ENCODE measurements around the gene ACR. TPM values are rescaled to one million over a fixed set of nuclear protein-coding genes. Genes with fewer than 3 reads are reported as not detected.
"Not testable (repeated sequence)": the region's sequence is repeated elsewhere in the genome, so short reads cannot be mapped to it uniquely, and the experiment has no call there.

Gene ACR
- total RNA-seq, 2 experiments from 2014 or later, result not detected

DNA sequence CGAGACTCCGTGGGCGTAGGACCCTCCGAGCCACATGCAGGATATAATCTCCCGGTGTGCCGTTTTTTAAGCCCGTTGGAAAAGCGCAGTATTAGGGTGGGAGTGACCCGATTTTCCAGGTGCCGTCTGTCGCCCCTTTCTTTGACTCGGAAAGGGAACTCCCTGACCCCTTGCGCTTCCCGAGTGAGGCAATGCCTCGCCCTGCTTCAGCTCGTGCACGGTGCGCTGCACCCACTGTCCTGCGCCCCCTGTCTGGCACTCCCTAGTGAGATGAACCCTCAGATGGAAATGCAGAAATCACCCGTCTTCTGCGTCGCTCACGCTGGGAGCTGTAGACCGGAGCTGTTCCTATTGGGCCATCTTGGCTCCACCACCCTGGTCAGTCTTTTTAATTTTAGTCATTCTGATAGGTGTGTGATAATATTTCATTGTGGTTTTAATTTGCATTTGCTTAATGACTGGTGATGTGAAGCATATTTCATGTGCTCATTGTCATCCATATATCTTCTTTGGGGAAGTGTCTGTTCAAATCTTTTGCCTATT lies 19.0 kb downstream of the ACR start:
- ATAC-seq (peak; percentile 74), DNase-seq (peak; percentile 78)
- intact Hi-C loops (cut with micrococcal nuclease); H3K4me1 Mint-ChIP-seq (ENCODE audit: low read depth); H3K9me3 Mint-ChIP-seq; POLR2A ChIA-PET; H3K36me3 Mint-ChIP-seq (ENCODE audit: low read depth); H3K27me3 Mint-ChIP-seq: not testable (repeated sequence)
- TF ChIP-seq, protein P1, sequence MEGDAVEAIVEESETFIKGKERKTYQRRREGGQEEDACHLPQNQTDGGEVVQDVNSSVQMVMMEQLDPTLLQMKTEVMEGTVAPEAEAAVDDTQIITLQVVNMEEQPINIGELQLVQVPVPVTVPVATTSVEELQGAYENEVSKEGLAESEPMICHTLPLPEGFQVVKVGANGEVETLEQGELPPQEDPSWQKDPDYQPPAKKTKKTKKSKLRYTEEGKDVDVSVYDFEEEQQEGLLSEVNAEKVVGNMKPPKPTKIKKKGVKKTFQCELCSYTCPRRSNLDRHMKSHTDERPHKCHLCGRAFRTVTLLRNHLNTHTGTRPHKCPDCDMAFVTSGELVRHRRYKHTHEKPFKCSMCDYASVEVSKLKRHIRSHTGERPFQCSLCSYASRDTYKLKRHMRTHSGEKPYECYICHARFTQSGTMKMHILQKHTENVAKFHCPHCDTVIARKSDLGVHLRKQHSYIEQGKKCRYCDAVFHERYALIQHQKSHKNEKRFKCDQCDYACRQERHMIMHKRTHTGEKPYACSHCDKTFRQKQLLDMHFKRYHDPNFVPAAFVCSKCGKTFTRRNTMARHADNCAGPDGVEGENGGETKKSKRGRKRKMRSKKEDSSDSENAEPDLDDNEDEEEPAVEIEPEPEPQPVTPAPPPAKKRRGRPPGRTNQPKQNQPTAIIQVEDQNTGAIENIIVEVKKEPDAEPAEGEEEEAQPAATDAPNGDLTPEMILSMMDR (IDR thresholded peaks at IDR 0.05), result peak; percentile 33
- peak overlapping the region; percentile 93 for H3K4me3 Mint-ChIP-seq
- peak overlapping the region; percentile 88 for H3K27ac Mint-ChIP-seq
- CTCF ChIA-PET, result interaction anchor here (1.8 kb wide), 1 partner anchor 25 kb away, joined by 5 read pairs; no protein-coding TSS in a partner anchor

DNA sequence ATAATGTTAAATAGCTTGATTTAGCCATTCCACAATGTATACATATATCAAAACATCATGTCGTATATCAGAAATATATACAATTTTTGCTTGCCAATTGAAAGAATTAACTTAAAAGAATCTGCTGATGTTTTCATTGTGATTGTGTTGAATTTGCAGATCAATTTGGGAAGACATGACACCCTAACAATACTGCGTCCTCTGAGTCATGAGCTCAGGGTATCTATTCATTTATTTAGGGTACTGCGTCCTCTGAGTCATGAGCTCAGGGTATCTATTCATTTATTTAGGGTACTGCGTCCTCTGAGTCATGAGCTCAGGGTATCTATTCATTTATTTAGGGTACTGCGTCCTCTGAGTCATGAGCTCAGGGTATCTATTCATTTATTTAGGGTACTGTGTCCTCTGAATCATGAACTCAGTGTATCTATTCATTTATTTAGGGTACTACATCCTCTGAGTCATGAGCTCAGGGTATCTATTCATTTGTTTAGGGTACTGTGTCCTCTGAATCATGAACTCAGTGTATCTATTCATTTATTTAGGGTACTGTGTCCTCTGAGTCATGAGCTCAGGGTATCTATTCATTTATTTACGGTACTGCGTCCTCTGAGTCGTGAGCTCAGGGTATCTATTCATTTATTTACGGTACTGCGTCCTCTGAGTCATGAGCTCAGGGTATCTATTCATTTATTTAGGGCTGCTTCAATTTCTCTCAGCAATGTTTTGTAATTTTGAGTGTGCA lies 21.8 kb downstream of the ACR start:
- ATAC-seq; H3K36me3 Mint-ChIP-seq (ENCODE audit: low read depth); H3K27ac Mint-ChIP-seq; intact Hi-C loops (cut with micrococcal nuclease); DNase-seq; CTCF ChIA-PET; POLR2A ChIA-PET; H3K27me3 Mint-ChIP-seq; H3K4me3 Mint-ChIP-seq; H3K9me3 Mint-ChIP-seq; H3K4me1 Mint-ChIP-seq (ENCODE audit: low read depth): not testable (repeated sequence)

DNA sequence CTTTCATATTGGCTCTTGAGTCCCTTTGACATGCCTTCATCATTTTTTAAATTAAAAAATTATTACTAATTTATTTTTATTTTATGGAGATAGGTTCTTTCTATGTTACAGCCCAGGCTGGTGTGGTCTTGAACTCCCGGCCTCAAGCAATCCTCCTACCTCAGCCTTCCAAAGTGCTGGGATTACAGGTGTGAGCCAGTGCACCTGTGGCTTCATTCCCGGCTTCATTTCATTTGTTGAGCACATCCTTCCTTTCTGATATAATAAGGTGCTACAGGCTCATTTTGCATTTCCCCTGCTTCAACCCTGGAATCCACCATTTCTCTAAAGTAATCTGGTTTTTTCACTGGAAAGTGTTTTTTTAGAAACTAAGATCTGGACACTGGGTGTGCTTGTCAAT lies 23.8 kb downstream of the ACR start:
- CTCF ChIA-PET; intact Hi-C loops (cut with micrococcal nuclease); H3K27ac Mint-ChIP-seq; H3K36me3 Mint-ChIP-seq (ENCODE audit: low read depth); H3K9me3 Mint-ChIP-seq; ATAC-seq; DNase-seq; H3K4me1 Mint-ChIP-seq (ENCODE audit: low read depth); H3K27me3 Mint-ChIP-seq; POLR2A ChIA-PET; H3K4me3 Mint-ChIP-seq: not testable (repeated sequence)

DNA sequence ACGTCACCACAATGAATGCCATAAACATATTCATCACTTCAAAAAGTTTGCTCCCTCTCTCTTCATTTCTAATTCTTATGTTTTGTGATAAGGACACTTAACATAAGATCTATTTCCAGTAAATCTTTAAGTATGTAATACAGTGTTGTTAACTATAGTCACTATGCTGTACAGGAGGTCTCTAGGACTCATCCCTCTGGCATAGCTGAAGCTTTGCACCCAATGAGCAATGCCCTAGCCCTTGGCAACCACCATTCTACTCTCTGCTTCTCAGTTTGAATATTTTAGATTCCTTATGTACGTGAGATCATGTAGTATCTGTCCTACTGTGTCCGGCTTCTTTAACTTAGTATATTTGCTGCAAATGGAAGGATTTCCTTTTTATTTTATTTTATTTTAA lies 26.3 kb downstream of the ACR start:
- H3K9me3 Mint-ChIP-seq; H3K36me3 Mint-ChIP-seq (ENCODE audit: low read depth); intact Hi-C loops (cut with micrococcal nuclease); H3K4me1 Mint-ChIP-seq (ENCODE audit: low read depth); H3K27me3 Mint-ChIP-seq; CTCF ChIA-PET; POLR2A ChIA-PET; H3K27ac Mint-ChIP-seq; H3K4me3 Mint-ChIP-seq; ATAC-seq; DNase-seq: not testable (repeated sequence)

DNA sequence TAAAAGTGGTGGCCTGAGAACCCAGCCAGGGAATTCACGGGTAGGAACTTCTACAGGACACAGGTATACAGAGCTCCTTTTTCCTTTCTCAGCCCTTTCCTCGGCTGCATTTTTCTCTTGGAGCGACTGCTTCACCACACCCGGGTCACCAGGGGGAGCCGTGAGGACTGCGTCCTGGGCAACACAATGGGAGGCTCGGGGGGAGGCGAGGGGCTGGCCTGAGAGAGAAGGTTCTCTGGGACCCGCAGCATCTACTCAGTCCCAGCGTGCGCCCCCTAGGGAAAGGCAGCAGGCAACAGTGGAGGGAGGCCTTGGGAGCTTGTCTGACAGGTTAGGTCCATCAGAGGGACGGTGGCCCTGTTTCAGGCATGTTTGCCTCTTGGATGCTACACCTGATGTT lies 37.1 kb downstream of the ACR start:
- intact Hi-C loops (cut with micrococcal nuclease); H3K4me3 Mint-ChIP-seq; POLR2A ChIA-PET; H3K4me1 Mint-ChIP-seq (ENCODE audit: low read depth); H3K27ac Mint-ChIP-seq; H3K36me3 Mint-ChIP-seq (ENCODE audit: low read depth); H3K27me3 Mint-ChIP-seq; CTCF ChIA-PET; H3K9me3 Mint-ChIP-seq: not testable (repeated sequence)
- peak; percentile 22 for DNase-seq
- peak; percentile 58 for ATAC-seq
- TF ChIP-seq, protein P1 (IDR thresholded peaks at IDR 0.05), result peak; percentile 13

DNA sequence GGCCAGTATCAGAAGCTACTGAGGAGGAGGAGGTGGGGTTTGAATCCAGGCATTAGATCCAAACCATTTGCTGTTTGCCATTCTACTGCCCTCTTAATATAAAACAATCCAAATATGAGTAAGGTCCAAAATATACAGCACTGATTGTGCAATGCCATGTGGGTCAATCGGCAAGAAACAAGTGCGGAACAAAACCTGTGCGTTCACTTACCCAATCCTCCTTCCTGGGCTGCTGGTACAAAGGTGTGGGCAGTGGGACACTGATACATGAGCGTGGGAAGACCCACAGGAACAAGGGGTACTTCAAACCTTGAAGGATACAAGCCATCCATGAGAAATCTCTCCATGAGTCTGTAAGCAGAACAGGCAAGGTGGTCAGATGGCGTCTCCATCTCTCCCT lies 39.6 kb downstream of the ACR start:
- POLR2A ChIA-PET; H3K27ac Mint-ChIP-seq; H3K4me3 Mint-ChIP-seq; ATAC-seq; H3K9me3 Mint-ChIP-seq; CTCF ChIA-PET; H3K27me3 Mint-ChIP-seq; intact Hi-C loops (cut with micrococcal nuclease); H3K36me3 Mint-ChIP-seq (ENCODE audit: low read depth); H3K4me1 Mint-ChIP-seq (ENCODE audit: low read depth); DNase-seq: not testable (repeated sequence)

DNA sequence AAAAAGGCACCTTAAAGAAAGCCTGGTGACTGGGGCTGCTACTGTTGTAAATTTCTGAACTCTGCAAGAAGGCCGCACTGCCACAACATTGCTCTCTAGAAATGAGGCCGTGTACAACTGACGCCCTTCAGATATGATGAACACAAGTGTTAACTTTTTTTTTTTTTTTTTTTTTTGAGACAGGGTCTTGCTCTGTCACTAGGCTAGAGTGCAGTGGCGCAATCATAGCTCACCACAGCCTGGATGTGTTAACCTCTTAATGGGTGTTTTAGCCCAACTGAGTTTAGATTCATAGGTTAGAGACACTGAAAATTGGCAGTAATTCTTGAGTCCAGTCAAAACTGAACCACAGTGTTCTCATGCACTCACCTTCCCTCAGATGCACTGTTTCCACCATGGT lies 42.2 kb downstream of the ACR start:
- H3K9me3 Mint-ChIP-seq; H3K27ac Mint-ChIP-seq; H3K4me3 Mint-ChIP-seq; CTCF ChIA-PET; ATAC-seq; H3K36me3 Mint-ChIP-seq (ENCODE audit: low read depth); H3K4me1 Mint-ChIP-seq (ENCODE audit: low read depth); POLR2A ChIA-PET; intact Hi-C loops (cut with micrococcal nuclease); H3K27me3 Mint-ChIP-seq: not testable (repeated sequence)
- peak; percentile 13 for DNase-seq

DNA sequence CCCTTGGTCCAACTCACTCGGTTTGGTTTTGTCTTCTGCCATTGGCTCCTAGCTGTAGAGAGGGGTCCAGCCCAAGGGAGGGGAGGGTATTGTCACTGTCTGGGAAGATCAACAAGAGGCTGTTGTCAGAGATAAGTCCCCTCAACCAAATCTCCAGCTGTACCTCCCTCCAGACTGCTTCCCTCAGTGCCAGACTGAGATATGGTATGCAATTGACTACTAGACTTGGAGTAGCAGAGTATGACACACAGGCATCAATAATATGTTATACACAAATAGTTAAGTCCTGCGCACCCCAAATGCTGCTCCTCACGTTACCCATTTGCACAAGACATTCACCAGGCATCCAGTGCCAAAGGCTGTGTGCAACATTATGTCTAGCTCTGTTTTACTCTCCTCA lies 44.2 kb downstream of the ACR start:
- H3K36me3 Mint-ChIP-seq (ENCODE audit: low read depth); H3K27ac Mint-ChIP-seq; POLR2A ChIA-PET; H3K27me3 Mint-ChIP-seq; H3K9me3 Mint-ChIP-seq; ATAC-seq; intact Hi-C loops (cut with micrococcal nuclease); H3K4me1 Mint-ChIP-seq (ENCODE audit: low read depth); DNase-seq; CTCF ChIA-PET: not testable (repeated sequence)
- peak overlapping the region; percentile 35 for H3K4me3 Mint-ChIP-seq

DNA sequence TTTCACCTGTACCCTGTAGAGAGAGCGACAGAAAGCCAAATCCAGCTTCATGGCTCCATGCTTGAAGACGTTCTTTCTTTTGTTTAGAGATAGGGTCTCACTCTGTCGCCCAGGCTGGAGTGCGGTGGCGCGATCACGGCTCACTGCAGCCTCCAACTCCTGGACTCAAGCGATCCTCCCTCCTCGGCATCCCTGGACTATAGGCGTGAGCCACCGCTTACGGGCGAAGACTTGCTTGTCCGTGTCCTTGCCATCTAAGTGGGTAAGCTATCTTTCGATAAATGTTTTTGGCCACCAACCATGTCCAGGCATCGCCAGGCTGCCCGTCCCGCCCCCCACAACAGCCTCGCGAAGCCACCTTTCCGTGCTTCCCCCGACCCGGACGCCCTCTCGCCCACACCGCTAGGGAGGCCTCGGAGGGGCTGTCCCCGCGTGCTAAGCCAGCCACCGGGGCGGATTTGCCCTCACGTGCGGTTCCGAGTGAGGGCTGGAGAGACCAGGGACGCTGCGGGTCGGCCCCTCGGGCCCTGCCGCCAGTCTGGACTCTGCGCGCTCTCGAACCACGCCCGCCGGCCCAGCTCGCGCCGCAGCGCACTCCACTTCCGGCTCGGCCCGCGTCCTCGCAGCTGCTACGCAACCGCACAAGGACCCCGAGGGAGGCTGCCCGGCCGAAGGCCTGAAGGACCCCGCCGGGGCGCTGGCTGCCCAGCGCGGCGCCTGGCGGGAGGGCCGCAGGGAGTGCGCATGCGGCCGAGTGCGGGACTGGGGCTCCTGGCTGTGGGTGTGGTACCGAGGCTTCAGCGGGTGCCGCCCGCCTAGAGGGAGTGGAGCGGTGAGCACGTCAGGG lies 45.3 kb downstream of the ACR start, which contains the start of gene RABL2B:
RABL2B (minus strand) TSS at position 604 of the 847 bp plus-strand sequence. CDS start 1,342 bp downstream, outside the sequence.
- H3K27ac Mint-ChIP-seq, result peak within 1 kb of the TSS; percentile 79
- H3K36me3 Mint-ChIP-seq (ENCODE audit: low read depth); POLR2A ChIA-PET; CTCF ChIA-PET; intact Hi-C loops (cut with micrococcal nuclease); H3K27me3 Mint-ChIP-seq; H3K9me3 Mint-ChIP-seq; H3K4me1 Mint-ChIP-seq (ENCODE audit: low read depth): not testable (repeated sequence)
- DNase-seq, result peak; percentile 86
- H3K4me3 Mint-ChIP-seq, result peak within 1 kb of the TSS; percentile 81
- ATAC-seq, result peak; percentile 98

DNA sequence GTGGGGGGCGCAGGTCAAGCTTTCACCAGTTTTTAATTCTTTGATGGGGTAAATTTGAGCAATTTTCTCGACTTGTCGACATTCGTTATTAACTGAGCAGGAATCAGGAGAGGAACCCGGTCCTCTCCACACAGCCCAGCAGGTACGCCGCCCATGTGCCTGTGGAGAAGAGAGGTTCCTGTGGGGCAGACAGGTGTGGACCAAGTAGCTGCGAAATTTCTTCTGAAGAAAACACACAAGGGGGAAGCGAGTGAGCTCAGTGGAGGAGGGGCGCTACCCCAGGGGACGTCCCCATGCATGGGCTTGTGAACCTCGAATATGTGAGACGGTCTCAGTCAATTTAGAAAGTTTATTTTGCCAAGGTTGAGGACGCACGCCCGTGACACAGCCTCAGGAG lies 45.9 kb downstream of the ACR start:
- Mint-ChIP-seq H3K27ac (peak overlapping the region; percentile 79), H3K4me3 (peak overlapping the region; percentile 81)
- H3K36me3 Mint-ChIP-seq (ENCODE audit: low read depth); H3K27me3 Mint-ChIP-seq; H3K4me1 Mint-ChIP-seq (ENCODE audit: low read depth); H3K9me3 Mint-ChIP-seq; POLR2A ChIA-PET; intact Hi-C loops (cut with micrococcal nuclease); CTCF ChIA-PET: not testable (repeated sequence)
- ATAC-seq, result peak; percentile 37
- peak; percentile 41 for DNase-seq

All from activated CD8-positive, alpha-beta T cell treated with anti-CD3 and anti-CD28 coated beads for 36 hours (primary cell).